Tibial nerve (tissue), 4 donors: ENCODE data around the gene CNTN5. TPM values are rescaled to one million over a fixed set of nuclear protein-coding genes. Genes with fewer than 3 reads are reported as not detected.

Experiments used
- DNase-seq, 2 donors: peaks; one replicate each; pipeline ENCODE4 v3.0.0-alpha.2; 2019; ENCODE audit warnings: low spot score in 2 of 2
- H3K27ac ChIP-seq, 4 donors: fragments of 200-600 bp; sonication (generic) in 3 of 4; one replicate each; pipeline ENCODE4 v1.5.1; 2017 to 2019; ENCODE audit warnings: mild to moderate bottlenecking in 1 of 4
- H3K27me3 ChIP-seq, 2 donors: fragments of 200-600 bp; sonication (generic) in 1 of 2; one replicate each; pipeline versions ENCODE4 v1.5.1 to v1.6.0; 2017 to 2019
- H3K36me3 ChIP-seq, 3 donors: fragments of 200-600 bp; sonication (generic); one replicate each; pipeline ENCODE4 v1.5.1; 2018 to 2019
- H3K4me1 ChIP-seq, 4 donors: fragments of 200-600 bp; sonication (generic) in 3 of 4; one replicate each; pipeline ENCODE4 v1.5.1; 2017 to 2019
- H3K4me3 ChIP-seq, 4 donors: fragments of 200-600 bp; sonication (generic) in 3 of 4; one replicate each; pipeline ENCODE4 v1.5.1; 2017 to 2019; ENCODE audit warnings: mild to moderate bottlenecking in 1 of 4, moderate library complexity in 1 of 4
- H3K9me3 ChIP-seq, 4 donors: fragments of 200-600 bp; sonication (generic) in 3 of 4; one replicate each; pipeline ENCODE4 v1.5.1; 2017 to 2019
- CTCF ChIP-seq, 5 experiments: fragments of 200-600 bp in 3 of 5; fragments of 450-650 bp in 2 of 5; sonication (generic) in 3 of 5; IDR thresholded peaks; one replicate each; pipeline ENCODE4 v1.5.1; 2016 to 2019; ENCODE audit warnings: antibody characterized with exemption in 5 of 5, mild to moderate bottlenecking in 3 of 5, moderate library complexity in 2 of 5
- EP300 ChIP-seq, 2 donors: sonication (generic); formaldehyde crosslinking; IDR thresholded peaks; one replicate each; pipeline ENCODE4 v1.6.1; 2017; ENCODE audit warnings: antibody characterized with exemption in 2 of 2, mild to moderate bottlenecking in 1 of 2
- POLR2A ChIP-seq, 2 donors: fragments of 450-650 bp; IDR thresholded peaks; one replicate each; pipeline ENCODE4 v1.6.1; 2017; ENCODE audit warnings: antibody characterized with exemption in 2 of 2, mild to moderate bottlenecking in 2 of 2, moderate library complexity in 2 of 2
- WGBS, 2 donors: methylation state at CpG; one replicate each; pipeline ENCODE4 v1.1.5; 2018; 5-methylcytosine and 5-hydroxymethylcytosine counted together
- total RNA-seq, 4 donors: library from RNA; depleted of rRNA; stranded (reverse); fragments of >200 nt; gene quantifications; one replicate each; pipeline ENCODE4 v1.1.0, GENCODE V29; 2016

The CNTN5 gene
- total RNA-seq, 4 donors from 2014 or later = under 0.01 to 0.22 TPM; not detected in 2

- Histone ChIP-seq H3K9me3 (no peaks in the 10 kb centered on the region), H3K36me3 (no peaks in the 10 kb centered on the region), H3K4me1 (no peaks in the 10 kb centered on the region), H3K27me3 (no peaks in the 10 kb centered on the region), H3K27ac (no peak overlapping the region), H3K4me3 (no peak overlapping the region)
- no peak for TF ChIP-seq EP300 (IDR thresholded peaks at IDR 0.05)
- no peak for TF ChIP-seq POLR2A (IDR thresholded peaks at IDR 0.05)
- TF ChIP-seq CTCF (IDR thresholded peaks at IDR 0.05) = no peak
- DNase-seq = no peak
Measured at GRCh38 chr11:100163471-100163870, 1142.7 kb downstream of the CNTN5 start.

- Histone ChIP-seq H3K9me3 (no peaks in the 10 kb centered on the region), H3K27me3 (no peaks in the 10 kb centered on the region), H3K27ac (no peak overlapping the region), H3K4me3 (no peak overlapping the region), H3K4me1 (no peaks in the 10 kb centered on the region), H3K36me3 (no peaks in the 10 kb centered on the region)
- 75 to 81% methylated on average over 3 of the region's 3 CpGs for WGBS, 2 donors
- TF ChIP-seq CTCF (IDR thresholded peaks at IDR 0.05) (no peak), POLR2A (IDR thresholded peaks at IDR 0.05) (no peak), EP300 (IDR thresholded peaks at IDR 0.05) (no peak)
- DNase-seq = no peak
Measured at GRCh38 chr11:100174881-100175280, 1154.1 kb downstream of the CNTN5 start.

- TF ChIP-seq EP300 (IDR thresholded peaks at IDR 0.05) (no peak), CTCF (IDR thresholded peaks at IDR 0.05) (no peak), POLR2A (IDR thresholded peaks at IDR 0.05) (no peak)
- no peak for DNase-seq
- H3K36me3 ChIP-seq = no peaks in the 10 kb centered on the region
- no peaks in the 10 kb centered on the region for H3K9me3 ChIP-seq
- no peaks in the 10 kb centered on the region for H3K27me3 ChIP-seq
- H3K4me3 ChIP-seq = no peak overlapping the region
- H3K4me1 ChIP-seq = no peaks in the 10 kb centered on the region
- no peak overlapping the region for H3K27ac ChIP-seq
Measured at GRCh38 chr11:100176456-100176855, 1155.7 kb downstream of the CNTN5 start.

GRCh38 chr11:100177651-100178050, 1156.9 kb downstream of the CNTN5 start:
- Histone ChIP-seq H3K27ac (no peak overlapping the region), H3K36me3 (no peaks in the 10 kb centered on the region), H3K4me3 (no peak overlapping the region), H3K4me1 (no peaks in the 10 kb centered on the region), H3K27me3 (no peaks in the 10 kb centered on the region), H3K9me3 (no peaks in the 10 kb centered on the region)
- 83 to 86% methylated on average over 5 of the region's 5 CpGs for WGBS, 2 donors
- DNase-seq = no peak
- no peak for TF ChIP-seq POLR2A (IDR thresholded peaks at IDR 0.05)
- no peak for TF ChIP-seq EP300 (IDR thresholded peaks at IDR 0.05)
- TF ChIP-seq CTCF (IDR thresholded peaks at IDR 0.05) = no peak

- DNase-seq = no peak
- TF ChIP-seq EP300 (IDR thresholded peaks at IDR 0.05) (no peak), POLR2A (IDR thresholded peaks at IDR 0.05) (no peak), CTCF (IDR thresholded peaks at IDR 0.05) (no peak)
Measured at GRCh38 chr11:100182350-100182749, 1161.6 kb downstream of the CNTN5 start.

More at GRCh38 chr11:100182350-100182749, 1161.6 kb downstream of the CNTN5 start:
- Histone ChIP-seq H3K9me3 (no peaks in the 10 kb centered on the region), H3K4me3 (no peak overlapping the region), H3K36me3 (no peaks in the 10 kb centered on the region), H3K27me3 (no peaks in the 10 kb centered on the region), H3K27ac (no peak overlapping the region), H3K4me1 (no peaks in the 10 kb centered on the region)
